ENCODE data around the gene HIF3A. TPM values are rescaled to one million over a fixed set of nuclear protein-coding genes. Genes with fewer than 3 reads are reported as not detected.
"Not testable (repeated sequence)": the region's sequence is repeated elsewhere in the genome, so short reads cannot be mapped to it uniquely, and the experiment has no call there.

The HIF3A gene
- polyA plus RNA-seq, 1 donor, result 165 TPM

DNA sequence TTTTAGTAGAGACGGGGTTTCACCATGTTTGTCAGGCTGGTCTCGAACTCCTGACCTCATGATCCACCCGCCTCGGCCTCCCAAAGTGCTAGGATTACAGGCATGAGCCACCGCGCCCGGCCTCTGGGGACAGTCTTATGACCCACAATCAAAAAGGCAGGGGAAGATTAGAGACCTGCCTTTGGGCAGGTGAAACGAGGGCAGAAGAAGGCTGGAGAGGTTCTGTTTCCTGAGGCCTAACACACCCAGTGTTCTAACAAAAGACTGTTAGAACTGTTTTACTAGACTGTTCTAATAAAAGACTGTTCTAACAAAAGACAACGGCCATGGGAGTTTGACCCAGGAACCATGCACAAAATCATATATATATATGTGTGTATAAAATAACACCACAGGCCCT, 26.4 kb downstream of the HIF3A start:
- DNase-seq; H3K27ac ChIP-seq (ENCODE audit: low read length); H3K27me3 ChIP-seq (ENCODE audit: control insufficient read depth, insufficient read depth, low read length); H3K4me3 ChIP-seq (ENCODE audit: low read length); H3K4me1 ChIP-seq (ENCODE audit: control insufficient read depth, insufficient read depth, low read length): not testable (repeated sequence)
- peaks cover 14% of the 10 kb centered on the region for H3K9me3 ChIP-seq (ENCODE audit: control insufficient read depth, low read depth, low read length)
- WGBS (ENCODE audit: insufficient coverage, low lambda C conversion rate), result 100% methylated on average over 1 of the region's 9 CpGs
- H3K36me3 ChIP-seq (ENCODE audit: control insufficient read depth, insufficient read depth, low read length), result peaks cover 91% of the 10 kb centered on the region

DNA sequence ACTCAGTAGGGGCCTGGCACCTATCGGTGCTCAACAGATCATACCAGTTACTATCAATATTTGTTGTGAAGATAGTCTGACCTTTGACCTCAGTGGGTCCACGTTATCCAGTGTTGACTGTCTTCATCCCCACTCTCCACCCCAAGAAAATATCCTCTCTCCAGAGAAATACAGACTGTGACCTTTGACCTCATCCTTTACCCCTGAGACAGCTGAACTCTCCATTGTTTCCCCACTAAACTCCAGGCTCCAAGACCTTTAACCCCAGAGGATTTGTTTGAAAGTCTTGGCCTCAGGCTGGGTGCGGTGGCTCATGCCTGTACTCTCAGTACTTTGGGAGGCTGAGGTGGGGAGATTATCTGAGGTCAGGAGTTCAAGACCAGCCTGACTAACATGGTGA, 27.4 kb downstream of the HIF3A start:
- peaks cover 95% of the 10 kb centered on the region for H3K36me3 ChIP-seq (ENCODE audit: control insufficient read depth, insufficient read depth, low read length)
- no CpG with 5 or more reads among the region's 3 CpGs for WGBS (ENCODE audit: insufficient coverage, low lambda C conversion rate)
- DNase-seq, result no peak
- peaks cover 16% of the 10 kb centered on the region for H3K9me3 ChIP-seq (ENCODE audit: control insufficient read depth, low read depth, low read length)
- no peaks in the 10 kb centered on the region for H3K27me3 ChIP-seq (ENCODE audit: control insufficient read depth, insufficient read depth, low read length)
- H3K27ac ChIP-seq (ENCODE audit: low read length), result no peak overlapping the region
- H3K4me3 ChIP-seq (ENCODE audit: low read length), result no peak overlapping the region
- H3K4me1 ChIP-seq (ENCODE audit: control insufficient read depth, insufficient read depth, low read length), result no peaks in the 10 kb centered on the region

DNA sequence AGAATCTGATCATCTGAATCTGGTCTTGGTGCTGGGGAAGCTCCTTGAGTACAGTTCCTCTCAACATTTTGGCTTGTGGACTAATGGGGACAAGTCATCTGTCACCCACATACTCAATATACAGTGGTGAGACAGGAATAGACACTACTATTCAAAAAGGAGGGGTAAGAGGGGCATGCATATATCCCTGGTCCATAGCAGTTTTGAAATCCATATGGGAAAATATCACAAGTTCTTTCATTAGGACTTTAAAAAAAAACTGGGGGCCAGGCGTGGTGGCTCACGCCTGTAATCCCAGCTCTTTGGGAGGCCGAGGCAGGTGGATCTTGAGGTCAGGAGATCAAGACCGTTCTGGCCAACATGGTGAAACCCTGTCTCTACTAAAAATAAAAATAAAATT, 29.8 kb downstream of the HIF3A start:
- DNase-seq, result no peak
- Histone ChIP-seq H3K4me1 (ENCODE audit: control insufficient read depth, insufficient read depth, low read length) (no peaks in the 10 kb centered on the region), H3K36me3 (ENCODE audit: control insufficient read depth, insufficient read depth, low read length) (peaks cover 95% of the 10 kb centered on the region), H3K27ac (ENCODE audit: low read length) (no peak overlapping the region), H3K4me3 (ENCODE audit: low read length) (no peak overlapping the region), H3K9me3 (ENCODE audit: control insufficient read depth, low read depth, low read length) (peaks cover 17% of the 10 kb centered on the region), H3K27me3 (ENCODE audit: control insufficient read depth, insufficient read depth, low read length) (no peaks in the 10 kb centered on the region)
- WGBS (ENCODE audit: insufficient coverage, low lambda C conversion rate), result no CpG with 5 or more reads among the region's 4 CpGs

DNA sequence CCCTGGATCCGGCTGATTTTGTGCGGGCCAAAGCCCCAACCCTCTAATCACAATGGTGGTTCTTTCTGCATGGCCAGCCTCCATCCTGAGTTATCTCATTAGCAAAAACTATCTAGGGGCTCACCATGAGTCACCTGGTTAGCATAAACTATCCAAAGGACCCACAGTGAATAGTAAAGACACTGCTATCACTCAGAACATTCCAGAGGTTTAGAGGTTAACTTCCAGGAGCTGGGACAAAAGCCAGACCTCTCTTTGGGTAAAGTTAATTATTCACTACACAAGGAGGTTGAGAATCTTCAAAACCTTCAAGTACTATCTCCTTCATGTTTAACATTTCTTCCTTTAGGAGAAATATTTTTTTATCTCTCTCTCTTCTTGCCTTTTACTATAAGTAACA, 31.2 kb downstream of the HIF3A start:
- H3K27me3 ChIP-seq (ENCODE audit: control insufficient read depth, insufficient read depth, low read length), result no peaks in the 10 kb centered on the region
- no peaks in the 10 kb centered on the region for H3K4me1 ChIP-seq (ENCODE audit: control insufficient read depth, insufficient read depth, low read length)
- no peak overlapping the region for H3K27ac ChIP-seq (ENCODE audit: low read length)
- no peak for DNase-seq
- H3K9me3 ChIP-seq (ENCODE audit: control insufficient read depth, low read depth, low read length), result peaks cover 17% of the 10 kb centered on the region
- H3K4me3 ChIP-seq (ENCODE audit: low read length), result no peak overlapping the region
- peaks cover 92% of the 10 kb centered on the region for H3K36me3 ChIP-seq (ENCODE audit: control insufficient read depth, insufficient read depth, low read length)
- no CpG with 5 or more reads among the region's 2 CpGs for WGBS (ENCODE audit: insufficient coverage, low lambda C conversion rate)

GRCh38 chr19:46330319-46330918, 33.6 kb downstream of the HIF3A start:
- Histone ChIP-seq H3K4me3 (ENCODE audit: low read length) (no peak overlapping the region), H3K27ac (ENCODE audit: low read length) (no peak overlapping the region), H3K36me3 (ENCODE audit: control insufficient read depth, insufficient read depth, low read length) (peaks cover 83% of the 10 kb centered on the region), H3K27me3 (ENCODE audit: control insufficient read depth, insufficient read depth, low read length) (no peaks in the 10 kb centered on the region), H3K9me3 (ENCODE audit: control insufficient read depth, low read depth, low read length) (peaks cover 14% of the 10 kb centered on the region), H3K4me1 (ENCODE audit: control insufficient read depth, insufficient read depth, low read length) (no peaks in the 10 kb centered on the region)
- no peak for DNase-seq
- 100% methylated on average over 1 of the region's 2 CpGs for WGBS (ENCODE audit: insufficient coverage, low lambda C conversion rate)

DNA sequence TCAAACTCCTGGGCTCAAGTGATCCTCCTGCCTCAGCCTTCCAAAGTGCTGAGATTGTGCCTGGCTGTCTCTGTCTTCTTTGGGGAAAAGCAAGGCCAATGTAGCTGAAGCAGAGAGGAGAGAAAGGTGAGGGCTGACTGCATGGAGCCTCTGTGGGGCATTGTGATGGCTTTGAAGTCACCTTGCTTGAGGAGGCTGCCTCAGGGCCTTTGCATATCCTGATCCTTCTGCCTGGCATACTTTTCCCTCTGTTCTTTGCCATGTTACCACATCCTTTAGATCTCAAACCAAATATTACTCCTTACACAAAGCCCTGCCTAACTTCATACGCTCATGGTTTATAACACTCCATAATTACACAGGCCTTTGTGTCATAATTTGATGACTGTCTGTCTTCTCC, 40.6 kb downstream of the HIF3A start:
- DNase-seq, result no peak
- H3K27ac ChIP-seq (ENCODE audit: low read length), result no peak overlapping the region
- H3K36me3 ChIP-seq (ENCODE audit: control insufficient read depth, insufficient read depth, low read length), result peaks cover 77% of the 10 kb centered on the region
- no peaks in the 10 kb centered on the region for H3K9me3 ChIP-seq (ENCODE audit: control insufficient read depth, low read depth, low read length)
- no peak overlapping the region for H3K4me3 ChIP-seq (ENCODE audit: low read length)
- no CpG with 5 or more reads among the region's 1 CpG for WGBS (ENCODE audit: insufficient coverage, low lambda C conversion rate)
- no peaks in the 10 kb centered on the region for H3K4me1 ChIP-seq (ENCODE audit: control insufficient read depth, insufficient read depth, low read length)
- no peaks in the 10 kb centered on the region for H3K27me3 ChIP-seq (ENCODE audit: control insufficient read depth, insufficient read depth, low read length)

- H3K9me3 ChIP-seq (ENCODE audit: control insufficient read depth, low read depth, low read length), result no peaks in the 10 kb centered on the region
- no peak overlapping the region for H3K27ac ChIP-seq (ENCODE audit: low read length)
- no peak overlapping the region for H3K4me3 ChIP-seq (ENCODE audit: low read length)
- DNase-seq, result no peak
- no peaks in the 10 kb centered on the region for H3K27me3 ChIP-seq (ENCODE audit: control insufficient read depth, insufficient read depth, low read length)
- H3K4me1 ChIP-seq (ENCODE audit: control insufficient read depth, insufficient read depth, low read length), result no peaks in the 10 kb centered on the region
- 83% methylated on average over 1 of the region's 10 CpGs for WGBS (ENCODE audit: insufficient coverage, low lambda C conversion rate)
- H3K36me3 ChIP-seq (ENCODE audit: control insufficient read depth, insufficient read depth, low read length), result peaks cover 75% of the 10 kb centered on the region
Measured at GRCh38 chr19:46339446-46339845, 42.6 kb downstream of the HIF3A start.

- H3K4me1 ChIP-seq (ENCODE audit: control insufficient read depth, insufficient read depth, low read length), result no peaks in the 10 kb centered on the region
- peaks cover 69% of the 10 kb centered on the region for H3K36me3 ChIP-seq (ENCODE audit: control insufficient read depth, insufficient read depth, low read length)
- WGBS (ENCODE audit: insufficient coverage, low lambda C conversion rate), result no CpG with 5 or more reads among the region's 11 CpGs
- H3K9me3 ChIP-seq (ENCODE audit: control insufficient read depth, low read depth, low read length), result no peaks in the 10 kb centered on the region
- DNase-seq, result no peak
- no peak overlapping the region for H3K27ac ChIP-seq (ENCODE audit: low read length)
- no peaks in the 10 kb centered on the region for H3K27me3 ChIP-seq (ENCODE audit: control insufficient read depth, insufficient read depth, low read length)
- no peak overlapping the region for H3K4me3 ChIP-seq (ENCODE audit: low read length)
Measured at GRCh38 chr19:46340051-46340659, 43.3 kb downstream of the HIF3A start.

DNA sequence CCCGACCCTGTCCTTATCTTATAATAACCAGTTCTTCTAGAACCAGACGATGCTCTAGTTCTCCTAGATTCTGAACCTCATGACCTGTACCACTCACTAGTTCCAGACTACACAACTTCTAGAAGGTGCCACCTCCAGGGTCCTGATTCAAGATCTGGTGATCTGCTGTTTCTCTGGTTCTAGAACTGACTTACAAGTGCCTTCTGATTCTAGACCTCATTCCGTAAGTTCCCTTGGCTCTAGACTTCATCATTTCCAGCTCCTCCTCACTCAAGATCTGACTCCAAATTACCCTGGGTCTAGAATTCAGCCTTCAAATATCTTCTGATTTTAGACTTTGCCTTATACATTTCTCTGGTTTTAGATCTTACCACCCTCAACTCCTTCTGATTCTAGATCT, 45.1 kb downstream of the HIF3A start:
- no peak for DNase-seq
- Histone ChIP-seq H3K4me1 (ENCODE audit: control insufficient read depth, insufficient read depth, low read length) (no peaks in the 10 kb centered on the region), H3K27ac (ENCODE audit: low read length) (no peak overlapping the region), H3K9me3 (ENCODE audit: control insufficient read depth, low read depth, low read length) (no peaks in the 10 kb centered on the region), H3K27me3 (ENCODE audit: control insufficient read depth, insufficient read depth, low read length) (no peaks in the 10 kb centered on the region), H3K4me3 (ENCODE audit: low read length) (no peak overlapping the region), H3K36me3 (ENCODE audit: control insufficient read depth, insufficient read depth, low read length) (peaks cover 55% of the 10 kb centered on the region)
- 100% methylated on average over 1 of the region's 3 CpGs for WGBS (ENCODE audit: insufficient coverage, low lambda C conversion rate)

DNA sequence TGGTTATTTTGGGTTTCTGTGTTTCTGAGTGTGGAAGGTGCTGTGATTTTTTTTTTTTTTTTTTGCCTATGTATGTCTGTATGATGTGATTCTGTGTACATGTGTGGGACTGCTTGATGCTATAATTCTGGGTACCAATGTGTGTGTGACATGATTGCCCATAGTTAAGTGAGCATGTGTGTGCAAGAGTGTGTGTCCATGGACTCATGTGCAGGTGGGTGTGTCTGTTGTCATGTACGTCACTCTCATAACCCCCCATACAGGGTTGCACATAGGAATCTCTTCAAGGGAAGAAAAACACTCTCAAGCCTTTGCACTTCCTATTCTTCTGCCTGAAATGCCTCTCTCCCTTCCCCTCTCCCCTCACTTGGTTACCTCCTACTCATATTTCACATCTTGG, 47.5 kb downstream of the HIF3A start:
- H3K27me3 ChIP-seq (ENCODE audit: control insufficient read depth, insufficient read depth, low read length), result no peaks in the 10 kb centered on the region
- H3K4me1 ChIP-seq (ENCODE audit: control insufficient read depth, insufficient read depth, low read length), result peaks cover 12% of the 10 kb centered on the region
- no CpG with 5 or more reads among the region's 1 CpG for WGBS (ENCODE audit: insufficient coverage, low lambda C conversion rate)
- DNase-seq, result no peak
- no peak overlapping the region for H3K27ac ChIP-seq (ENCODE audit: low read length)
- H3K4me3 ChIP-seq (ENCODE audit: low read length), result no peak overlapping the region
- H3K9me3 ChIP-seq (ENCODE audit: control insufficient read depth, low read depth, low read length), result no peaks in the 10 kb centered on the region
- H3K36me3 ChIP-seq (ENCODE audit: control insufficient read depth, insufficient read depth, low read length), result peaks cover 33% of the 10 kb centered on the region

GRCh38 chr19:46345157-46345556, 48.3 kb downstream of the HIF3A start:
- no peak overlapping the region for H3K27ac ChIP-seq (ENCODE audit: low read length)
- H3K4me3 ChIP-seq (ENCODE audit: low read length), result no peak overlapping the region
- peaks cover 25% of the 10 kb centered on the region for H3K36me3 ChIP-seq (ENCODE audit: control insufficient read depth, insufficient read depth, low read length)
- no peaks in the 10 kb centered on the region for H3K9me3 ChIP-seq (ENCODE audit: control insufficient read depth, low read depth, low read length)
- WGBS (ENCODE audit: insufficient coverage, low lambda C conversion rate), result no CpG with 5 or more reads among the region's 5 CpGs
- no peak for DNase-seq
- H3K27me3 ChIP-seq (ENCODE audit: control insufficient read depth, insufficient read depth, low read length), result no peaks in the 10 kb centered on the region
- H3K4me1 ChIP-seq (ENCODE audit: control insufficient read depth, insufficient read depth, low read length), result peaks cover 13% of the 10 kb centered on the region

All from large intestine (tissue), 3 donors.